Raji (cell line): ENCODE measurements around the gene OR3A3.

ENCODE experiments used
- POLR2A ChIP-seq: IDR thresholded peaks from 2 replicates; pipeline ENCODE4 v1.6.1; 2011; ENCODE audit warnings: low read depth, low read length, control low read depth; ENCODE audit not compliant: insufficient read depth

OR3A3 gene

GRCh38 chr17:3411070-3411469 lies at the start of gene OR3A3:
OR3A3 (plus strand) TSS chr17:3411370.
- TF ChIP-seq POLR2A: no peak

- no peak for TF ChIP-seq POLR2A
Measured at GRCh38 chr17:3378321-3378720, 32.8 kb upstream of the OR3A3 start.

DNA sequence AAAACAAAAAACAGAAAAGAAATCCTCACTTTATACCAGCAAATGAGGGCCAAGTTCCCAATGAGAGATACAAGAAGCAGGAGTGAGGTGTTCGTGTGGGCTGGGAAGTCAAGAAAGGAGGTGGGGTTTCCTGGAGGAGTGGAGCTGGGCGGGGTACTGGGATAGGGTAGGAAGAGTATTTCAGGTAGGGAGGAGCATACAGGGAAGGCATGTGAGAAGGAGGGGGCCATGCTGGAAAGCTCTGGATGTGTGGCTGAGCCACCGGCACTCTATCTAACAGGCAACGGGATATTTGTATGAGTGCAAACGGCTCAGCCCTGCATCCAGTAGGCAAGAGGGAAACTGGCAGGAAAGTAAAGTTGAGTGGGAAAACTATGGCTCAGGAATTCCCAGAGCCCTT lies 29.2 kb upstream of the OR3A3 start:
- TF ChIP-seq POLR2A: no peak

GRCh38 chr17:3385869-3386816 lies 25.0 kb upstream of the OR3A3 start, which contains the start of gene OR3A2:
OR3A2 (minus strand) TSS chr17:3386308.
- TF ChIP-seq POLR2A: no peak

DNA sequence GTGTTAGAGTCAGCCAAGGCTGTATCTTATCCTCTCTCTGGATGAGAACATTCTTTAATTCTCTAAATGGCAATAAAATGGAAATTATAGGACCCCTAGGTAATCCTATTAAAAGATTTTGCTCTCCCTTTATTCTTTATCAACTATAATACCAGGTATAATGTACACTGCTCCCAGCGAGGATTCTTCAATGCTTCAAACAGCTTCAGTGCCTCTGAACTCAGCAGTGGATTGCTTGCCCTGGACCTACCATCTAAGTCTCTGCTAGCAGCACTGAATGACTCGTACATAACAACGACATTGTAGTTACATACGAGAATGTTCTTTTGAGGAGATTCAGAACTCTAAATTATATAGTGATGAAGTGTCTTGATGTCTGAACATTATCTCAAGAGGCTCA lies 21.4 kb upstream of the OR3A3 start:
- TF ChIP-seq POLR2A: no peak

GRCh38 chr17:3398310-3398709 lies 12.9 kb upstream of the OR3A3 start, which contains the start of gene OR1E1:
OR1E1 (minus strand) TSS chr17:3398410; CDS start chr17:3398410, 0 bp downstream.
- no peak for TF ChIP-seq POLR2A

DNA sequence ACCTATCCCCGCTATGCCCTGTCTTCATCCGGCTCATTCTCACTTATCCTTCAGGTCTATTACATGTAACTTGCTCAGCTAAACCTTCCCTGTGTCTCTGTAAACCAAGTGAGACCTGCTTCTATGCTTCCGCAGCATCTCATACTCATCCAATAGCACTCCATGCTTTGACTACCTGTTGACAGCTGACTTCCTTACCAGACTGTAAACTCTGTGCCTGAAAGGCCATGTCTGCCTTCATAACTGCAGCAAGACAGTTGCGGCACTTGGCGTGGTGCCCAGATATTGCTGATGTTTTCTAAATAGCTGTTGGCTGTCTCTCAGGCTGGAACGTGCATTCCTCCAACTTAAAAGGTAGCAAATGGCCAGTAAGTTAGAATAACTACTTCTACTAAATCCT lies 11.1 kb upstream of the OR3A3 start:
- no peak for TF ChIP-seq POLR2A

DNA sequence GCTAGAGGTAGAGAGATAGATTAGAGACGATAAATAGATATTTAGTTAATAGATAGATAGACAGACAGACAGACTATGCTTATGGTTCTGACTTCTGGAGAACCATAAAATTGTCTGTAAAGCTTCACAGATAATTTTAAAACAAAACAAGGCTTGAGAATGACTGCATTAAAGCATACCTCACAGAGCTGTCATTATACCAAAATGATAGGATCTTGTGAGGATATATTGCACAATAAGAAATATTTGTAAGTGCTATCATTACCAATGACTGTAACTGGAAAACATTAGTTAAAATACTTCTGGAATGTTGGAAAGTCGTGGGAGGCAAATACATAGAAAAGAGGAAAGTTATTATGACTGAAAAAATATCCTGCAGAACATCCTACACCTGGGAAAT lies 9.4 kb upstream of the OR3A3 start:
- no peak for TF ChIP-seq POLR2A

GRCh38 chr17:3415610-3416009 lies 4.4 kb downstream of the OR3A3 start:
- no peak for TF ChIP-seq POLR2A

GRCh38 chr17:3418222-3418621 lies 7.1 kb downstream of the OR3A3 start:
- no peak for TF ChIP-seq POLR2A

- no peak for TF ChIP-seq POLR2A
Measured at GRCh38 chr17:3433741-3434140, 22.6 kb downstream of the OR3A3 start, which contains the start of gene OR1E2. OR1E2 (minus strand) TSS chr17:3433841; CDS start chr17:3433841, 0 bp downstream.

- TF ChIP-seq POLR2A: no peak
Measured at GRCh38 chr17:3438368-3438767, 27.2 kb downstream of the OR3A3 start.

DNA sequence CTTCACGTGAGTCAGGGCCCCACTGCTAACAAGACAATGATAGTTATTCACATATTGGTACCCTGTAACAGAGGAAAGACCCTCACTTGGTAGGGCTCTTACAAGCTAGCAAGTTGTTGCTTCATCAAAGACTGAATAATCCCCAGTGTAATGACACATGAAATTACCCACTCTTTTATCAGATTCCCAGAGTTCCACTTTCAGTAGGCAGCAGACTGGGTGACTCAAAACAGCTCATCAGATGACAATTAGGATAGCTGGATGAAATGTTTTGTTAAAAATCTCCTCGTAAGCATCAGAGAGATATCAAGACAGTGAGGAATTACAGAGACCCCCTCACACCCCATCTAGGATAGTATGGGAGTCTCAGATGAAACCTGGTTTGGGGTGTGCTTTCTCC lies 29.3 kb downstream of the OR3A3 start:
- TF ChIP-seq POLR2A: no peak

DNA sequence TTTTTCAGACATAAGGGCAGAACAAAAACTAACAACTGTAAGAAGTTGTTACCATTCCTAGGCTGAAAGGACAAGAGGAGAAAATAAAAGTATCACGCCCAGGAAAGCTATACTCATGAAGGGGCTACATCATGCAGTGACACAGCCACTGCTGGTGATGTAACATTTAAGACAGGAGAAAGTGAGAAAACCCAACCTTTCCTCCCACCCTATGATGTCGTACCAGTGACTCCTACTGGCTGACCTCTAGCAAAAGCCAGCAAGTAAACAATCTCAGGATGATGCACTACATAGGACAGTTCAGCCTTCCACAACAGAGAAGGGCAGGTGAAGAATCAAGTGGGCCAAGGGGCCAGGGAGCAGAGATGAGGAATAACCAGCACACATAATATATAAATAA lies 36.5 kb downstream of the OR3A3 start:
- TF ChIP-seq POLR2A: no peak

- TF ChIP-seq POLR2A: no peak
Measured at GRCh38 chr17:3448059-3448665, 37.0 kb downstream of the OR3A3 start.

DNA sequence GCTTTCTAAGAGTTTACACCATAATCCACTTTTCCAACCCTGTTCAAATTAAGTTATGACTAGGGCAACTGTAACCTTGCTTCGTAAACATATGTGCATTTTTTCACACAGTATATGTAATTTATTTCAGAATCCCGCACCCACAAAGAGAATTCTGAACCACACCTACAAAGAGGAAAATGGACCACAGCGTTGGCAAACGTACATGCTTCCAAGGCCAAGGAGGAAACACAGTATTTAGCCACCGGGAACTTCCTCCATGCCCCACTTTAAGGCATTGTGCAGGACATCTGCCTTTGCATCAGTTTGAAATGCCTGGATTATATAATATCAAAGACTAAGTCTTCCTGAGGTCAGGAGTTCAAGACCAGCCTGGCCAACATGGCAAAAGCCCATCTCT lies 58.4 kb downstream of the OR3A3 start:
- no peak for TF ChIP-seq POLR2A

DNA sequence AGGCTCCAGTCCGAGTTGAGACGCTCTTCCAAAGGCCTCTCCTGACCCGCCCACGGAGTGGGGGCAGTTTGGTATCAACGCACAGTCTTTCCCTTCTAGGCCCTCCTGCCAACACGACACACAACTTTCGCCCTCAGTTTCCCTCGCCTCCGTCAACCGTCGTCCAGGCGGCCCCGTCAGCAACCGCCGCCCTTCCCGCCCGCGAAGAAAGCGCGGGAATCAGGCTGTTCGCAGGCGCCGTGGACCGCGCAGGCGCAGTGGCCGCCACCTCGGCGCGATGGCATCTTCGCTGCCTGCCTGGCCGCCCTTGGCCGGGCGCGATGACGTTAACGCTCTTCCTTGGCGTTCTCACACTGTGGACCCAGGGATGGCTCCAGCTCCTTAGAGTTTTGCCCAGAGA lies 60.4 kb downstream of the OR3A3 start, which contains the start of gene SPATA22:
SPATA22 (minus strand) TSS at position 221 of the 400 bp plus-strand sequence. CDS start 2,494 bp downstream, outside the sequence.
- TF ChIP-seq POLR2A: no peak

GRCh38 chr17:3472137-3472536 lies 61.0 kb downstream of the OR3A3 start:
- no peak for TF ChIP-seq POLR2A
